K562 (cell line): Measurements from ENCODE around the gene SCGB1D4. TPM values are rescaled to one million over a fixed set of nuclear protein-coding genes. Genes with fewer than 3 reads are reported as not detected.

Source experiments
- ATF6 ChIP-seq: sonication (generic); formaldehyde crosslinking; IDR thresholded peaks from 2 replicates; pipeline ENCODE4 v1.4.0; 2020; ENCODE audit warnings: mild to moderate bottlenecking, missing genetic modification reagents
- CREM ChIP-seq: IDR thresholded peaks from 2 replicates; pipeline ENCODE4 v1.6.1; 2014; ENCODE audit warnings: antibody characterized with exemption, low read depth
- DIDO1 ChIP-seq: fragments of 450-650 bp; IDR thresholded peaks from 2 replicates; pipeline ENCODE4 v1.6.1; 2016; ENCODE audit warnings: low read depth, missing biosample characterization, missing genetic modification characterization
- ETV1 ChIP-seq: fragments of 450-650 bp; conservative IDR thresholded peaks from 2 replicates; pipeline ENCODE4 v1.6.1; 2016; ENCODE audit warnings: missing genetic modification characterization, control low read depth, low read depth, missing compliant biosample characterization
- HNRNPUL1 ChIP-seq: fragments of 200-400 bp; formaldehyde crosslinking; IDR thresholded peaks from 2 replicates; pipeline ENCODE4 v1.6.1; 2017; ENCODE audit warnings: low read length
- IRF2 ChIP-seq: sonication (generic); formaldehyde crosslinking; IDR thresholded peaks from 2 replicates; pipeline ENCODE4 v1.8.1; 2022; ENCODE audit warnings: mild to moderate bottlenecking, missing genetic modification reagents
- KAT8 ChIP-seq: fragments of 450-650 bp; IDR thresholded peaks from 2 replicates; pipeline ENCODE4 v1.6.1; 2016; ENCODE audit warnings: low read depth, mild to moderate bottlenecking
- MEF2A ChIP-seq: IDR thresholded peaks from 2 replicates; pipeline ENCODE4 v1.6.1; 2011; ENCODE audit warnings: low read depth, mild to moderate bottlenecking, low read length, moderate library complexity; ENCODE audit not compliant: control insufficient read depth
- MEF2D ChIP-seq: conservative IDR thresholded peaks from 2 replicates; pipeline ENCODE4 v1.6.1; 2016; ENCODE audit warnings: low read depth, missing genetic modification characterization, missing compliant biosample characterization
- RCOR1 ChIP-seq, 2 experiments: IDR thresholded peaks; 2 replicates each; pipeline ENCODE4 v1.6.1; 2012; ENCODE audit warnings: low read depth in 2 of 2, low read length in 2 of 2, borderline replicate concordance in 1 of 2, improper control_type of control experiment in 1 of 2
- SETDB1 ChIP-seq: IDR thresholded peaks from one replicate; pipeline ENCODE4 v1.6.1; 2012; ENCODE audit warnings: low read length, control low read depth, inconsistent platforms
- SFPQ ChIP-seq: fragments of 200-400 bp; formaldehyde crosslinking; IDR thresholded peaks from 2 replicates; pipeline ENCODE4 v1.6.1; 2017; ENCODE audit warnings: mild to moderate bottlenecking, low read depth, low read length, moderate library complexity
- SIRT6 ChIP-seq: IDR thresholded peaks from one replicate; pipeline ENCODE4 v1.6.1; 2012; ENCODE audit warnings: low read depth, mild to moderate bottlenecking, control low read depth, inconsistent platforms, low read length, moderate library complexity
- SMAD3 ChIP-seq: fragments of 450-650 bp; formaldehyde crosslinking; conservative IDR thresholded peaks from 2 replicates; pipeline ENCODE4 v1.4.0; 2020; ENCODE audit warnings: mild to moderate bottlenecking
- SMAD4 ChIP-seq: fragments of 250-450 bp; sonication (Bioruptor Pico); conservative IDR thresholded peaks from 2 replicates; pipeline ENCODE4 v1.8.0; 2021; ENCODE audit warnings: inconsistent platforms, mild to moderate bottlenecking, moderate library complexity
- SMC3 ChIP-seq: conservative IDR thresholded peaks from 2 replicates; pipeline ENCODE4 v1.6.1; 2011; ENCODE audit warnings: low read depth, low read length, improper control_type of control experiment; ENCODE audit not compliant: insufficient read depth
- STAT5B ChIP-seq: fragments of 250-450 bp; sonication (Bioruptor Pico); IDR thresholded peaks from 2 replicates; pipeline ENCODE4 v1.8.0; 2021; ENCODE audit warnings: mild to moderate bottlenecking, inconsistent platforms
- YY1 ChIP-seq, 3 experiments: IDR thresholded peaks; 2 replicates each; pipeline ENCODE4 v1.6.1; 2011; ENCODE audit warnings: low read length in 2 of 3, mild to moderate bottlenecking in 2 of 3, moderate library complexity in 2 of 3, borderline replicate concordance in 1 of 3, control low read depth in 1 of 3, low read depth in 1 of 3; ENCODE audit not compliant: insufficient read depth in 3 of 3, insufficient replicate concordance in 2 of 3, control insufficient read depth in 1 of 3, insufficient read length in 1 of 3; ENCODE audit errors: extremely low read depth in 1 of 3
- ZBTB7A ChIP-seq: IDR thresholded peaks from 2 replicates; pipeline ENCODE4 v1.6.1; 2011; ENCODE audit warnings: low read depth, mild to moderate bottlenecking, low read length, moderate library complexity, borderline replicate concordance; ENCODE audit not compliant: control insufficient read depth
- ZEB2 ChIP-seq: fragments of 450-650 bp; IDR thresholded peaks from 2 replicates; pipeline ENCODE4 v1.6.1; 2016
- ZNF197 ChIP-seq: fragments of 200-800 bp; sonication (Bioruptor generic); IDR thresholded peaks from 2 replicates; pipeline ENCODE4 v1.6.1; 2016; ENCODE audit warnings: low read depth, missing genetic modification characterization, missing compliant biosample characterization
- ZNF431 ChIP-seq: sonication (generic); formaldehyde crosslinking; IDR thresholded peaks from 2 replicates; pipeline ENCODE4 v1.8.0; 2022; ENCODE audit warnings: mild to moderate bottlenecking, missing genetic modification reagents
- polyA plus RNA-seq, 8 experiments: library from polyadenylated mRNA; depleted of rRNA in 4 of 8; stranded (reverse) in 5 of 8; unstranded in 3 of 8; fragments of >200 nt; fragmentation: Nextera tagmentation in 2 of 8; fragmentation: Illumina TruSeq in 1 of 8; extraction: Ambion mirVana in 2 of 8; extraction: Trizol in 1 of 8; gene quantifications; 2 replicates each; pipeline versions ENCODE4 v1.2.1 to v1.2.3, GENCODE V29; 2011 to 2014; ENCODE audit warnings: inconsistent platforms in 1 of 8, missing spikeins in 1 of 8
- total RNA-seq, 7 experiments: library from RNA; depleted of rRNA in 6 of 7; stranded (reverse); fragments of >200 nt in 6 of 7; fragmentation: Illumina TruSeq in 2 of 7; extraction: Trizol in 2 of 7; gene quantifications; 2 replicates each; pipeline versions ENCODE4 v1.2.1 to v1.2.3, GENCODE V29; 2011 to 2021; ENCODE audit warnings: low replicate concordance in 1 of 7
- TF ChIP-seq, protein P1 (sequence below): sonication (generic); formaldehyde crosslinking; IDR thresholded peaks from 2 replicates; pipeline ENCODE4 v1.8.0; 2023; ENCODE audit warnings: mild to moderate bottlenecking, missing genetic modification reagents

The SCGB1D4 gene
- total and polyA plus RNA-seq, 9 of the 15 experiments (the other 6 are each of a cell fraction or from before 2014, with no cell fraction given): not detected

DNA sequence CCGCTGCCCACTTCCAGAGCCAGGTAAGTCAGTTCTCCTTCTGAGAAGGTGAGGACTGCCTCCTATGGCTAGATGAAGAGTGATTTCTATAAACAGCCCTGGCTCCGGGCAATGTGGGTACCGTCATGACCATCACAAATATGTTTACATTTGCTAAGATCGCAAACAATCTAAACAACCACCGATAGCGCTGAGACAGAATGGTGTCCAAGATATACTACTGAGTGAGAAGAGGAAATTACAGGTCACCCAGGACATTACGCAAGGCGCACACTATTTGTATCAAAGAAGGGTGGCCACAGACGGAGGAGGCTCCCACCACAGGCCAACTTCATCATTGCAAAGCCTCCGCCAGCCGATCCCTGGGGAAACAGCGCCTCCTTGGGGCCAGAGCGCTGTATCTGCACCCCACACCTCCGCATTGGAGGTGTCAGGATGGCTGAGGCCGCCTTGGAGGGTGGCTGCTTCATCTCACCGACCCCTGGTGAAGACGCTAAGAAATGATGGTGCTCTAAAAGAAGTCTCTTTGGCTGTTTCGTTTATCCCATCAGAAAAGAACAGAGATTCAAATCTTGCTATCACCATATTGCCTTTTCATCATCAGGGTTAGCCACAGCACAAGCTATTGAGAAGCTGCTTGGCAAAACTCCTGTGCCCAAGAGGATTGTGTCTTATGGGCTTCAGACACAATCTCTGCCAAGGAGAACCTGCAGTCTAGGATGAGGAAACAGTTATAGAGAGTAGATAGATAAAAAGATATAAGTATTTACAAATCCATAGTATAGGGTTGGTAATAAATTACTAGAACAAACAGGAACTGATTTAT lies 26.1 kb upstream of the SCGB1D4 start (continued):
- no peak for TF ChIP-seq DIDO1 (tag)
- TF ChIP-seq RCOR1 (IDR thresholded peaks at IDR 0.05; ENCODE audit: borderline replicate concordance in 1 of 2, low read depth in 2 of 2, low read length in 2 of 2): 0 out of 4 replicates have a peak, but pooled peaks of 1 of the 2 experiments have one; percentile 54
- TF ChIP-seq ZBTB7A: no peak
- no peak for TF ChIP-seq SIRT6
- TF ChIP-seq ZEB2: no peak
- TF ChIP-seq ZNF431 (CRISPR knock-in tag): no peak
- no peak for TF ChIP-seq SFPQ
- TF ChIP-seq, protein P1, sequence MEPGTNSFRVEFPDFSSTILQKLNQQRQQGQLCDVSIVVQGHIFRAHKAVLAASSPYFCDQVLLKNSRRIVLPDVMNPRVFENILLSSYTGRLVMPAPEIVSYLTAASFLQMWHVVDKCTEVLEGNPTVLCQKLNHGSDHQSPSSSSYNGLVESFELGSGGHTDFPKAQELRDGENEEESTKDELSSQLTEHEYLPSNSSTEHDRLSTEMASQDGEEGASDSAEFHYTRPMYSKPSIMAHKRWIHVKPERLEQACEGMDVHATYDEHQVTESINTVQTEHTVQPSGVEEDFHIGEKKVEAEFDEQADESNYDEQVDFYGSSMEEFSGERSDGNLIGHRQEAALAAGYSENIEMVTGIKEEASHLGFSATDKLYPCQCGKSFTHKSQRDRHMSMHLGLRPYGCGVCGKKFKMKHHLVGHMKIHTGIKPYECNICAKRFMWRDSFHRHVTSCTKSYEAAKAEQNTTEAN (CRISPR knock-in tag): no peak
- no peak for TF ChIP-seq SMAD4 (CRISPR knock-in tag)
- TF ChIP-seq ETV1: no peak
- no peak for TF ChIP-seq HNRNPUL1
- TF ChIP-seq MEF2A: no peak
- no peak for TF ChIP-seq KAT8
- TF ChIP-seq ZNF197 (CRISPR knock-in tag): no peak
- TF ChIP-seq IRF2 (CRISPR knock-in tag): no peak
- TF ChIP-seq STAT5B (CRISPR knock-in tag): no peak
- TF ChIP-seq SMC3: peak; percentile 90
- TF ChIP-seq YY1 (IDR thresholded peaks at IDR 0.05; ENCODE audit: borderline replicate concordance in 1 of 3, control insufficient read depth in 1 of 3, extremely low read depth in 1 of 3, insufficient read depth in 3 of 3, insufficient read length in 1 of 3, insufficient replicate concordance in 2 of 3, low read depth in 1 of 3, low read length in 2 of 3): peak in 1 of 3 experiments; percentile 21
- TF ChIP-seq SETDB1: no peak
- peak; percentile 69 for TF ChIP-seq CREM
- no peak for TF ChIP-seq ATF6 (CRISPR knock-in tag)
- TF ChIP-seq MEF2D (tag): no peak
- TF ChIP-seq SMAD3 (CRISPR knock-in tag): no peak
